RCC 7860 (cell line): ENCODE measurements around the gene GNAI2.
A peak's percentile ranks its signal among the peaks of the same experiment; 100 is the strongest.

Source experiments
- DNase-seq: peaks from one replicate; pipeline ENCODE4 v3.0.0-alpha.2; 2015; ENCODE audit warnings: low spot score
- FAIRE-seq: peaks from 2 replicates; lab custom pipeline; 2012; peaks lifted over from hg19 to GRCh38; lab: Jason Lieb, UNC

Gene GNAI2

DNA sequence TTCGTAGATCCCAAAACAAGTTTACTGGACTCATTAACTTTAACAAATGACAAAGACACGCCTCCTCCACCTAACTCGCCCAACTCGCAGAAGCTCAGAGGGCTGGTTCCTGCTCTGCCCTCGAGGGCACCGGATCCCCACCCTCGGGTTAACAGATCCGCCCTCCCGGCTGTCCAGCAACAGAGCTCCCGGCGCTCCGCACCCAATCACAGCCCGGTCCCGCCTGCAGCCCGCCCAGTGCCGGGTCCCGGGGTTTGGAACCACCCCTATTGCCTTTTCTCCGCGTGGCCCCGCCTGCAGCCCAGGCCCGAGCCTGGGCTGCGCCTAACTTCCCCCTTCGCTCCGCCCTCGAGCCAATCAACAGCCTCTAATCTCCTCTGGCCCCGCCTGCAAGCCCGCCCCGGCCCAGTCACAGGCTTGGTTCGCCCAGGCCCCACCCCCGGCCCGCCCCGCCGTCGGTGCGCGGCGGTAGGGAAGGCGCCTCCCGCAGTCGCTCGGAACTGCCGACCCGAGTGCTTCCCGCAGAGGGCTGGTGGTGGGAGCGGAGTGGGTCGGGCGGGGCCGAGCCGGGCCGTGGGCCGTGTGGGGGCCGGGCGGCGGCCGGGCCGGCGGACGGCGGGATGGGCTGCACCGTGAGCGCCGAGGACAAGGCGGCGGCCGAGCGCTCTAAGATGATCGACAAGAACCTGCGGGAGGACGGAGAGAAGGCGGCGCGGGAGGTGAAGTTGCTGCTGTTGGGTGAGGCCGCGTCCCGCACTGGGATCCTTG, at the start of gene GNAI2:
TSS of gene GNAI2 (plus strand) at position 489 of the 768 bp plus-strand sequence. CDS start at position 621, 132 bp downstream.
- FAIRE-seq, result peak; percentile 93
- DNase-seq, result peak; percentile 94

- FAIRE-seq (no peak), DNase-seq (no peak)
Observed at GRCh38 chr3:50187750-50188149, 48.3 kb upstream of the GNAI2 start.

DNA sequence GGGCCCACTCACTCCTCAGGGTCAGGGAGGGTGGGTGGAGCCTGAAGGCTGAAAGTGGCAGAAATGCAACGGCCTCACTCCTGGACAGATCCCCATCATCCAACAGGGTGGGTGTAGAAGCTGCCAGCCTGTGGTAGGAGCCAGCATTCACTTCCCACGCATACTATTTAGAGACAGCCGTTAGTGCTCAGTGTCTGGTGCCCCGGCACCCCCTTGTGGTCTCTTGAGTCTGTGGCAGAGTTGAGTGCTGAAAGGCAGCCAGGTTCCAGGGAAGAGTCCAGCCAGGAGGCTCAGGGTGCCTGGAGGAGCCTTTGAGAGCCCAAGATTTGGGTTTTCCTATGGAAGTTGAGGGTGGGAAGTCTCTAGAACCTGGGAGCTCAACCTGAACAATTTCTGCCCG, 46.7 kb upstream of the GNAI2 start:
- no peak for FAIRE-seq

DNA sequence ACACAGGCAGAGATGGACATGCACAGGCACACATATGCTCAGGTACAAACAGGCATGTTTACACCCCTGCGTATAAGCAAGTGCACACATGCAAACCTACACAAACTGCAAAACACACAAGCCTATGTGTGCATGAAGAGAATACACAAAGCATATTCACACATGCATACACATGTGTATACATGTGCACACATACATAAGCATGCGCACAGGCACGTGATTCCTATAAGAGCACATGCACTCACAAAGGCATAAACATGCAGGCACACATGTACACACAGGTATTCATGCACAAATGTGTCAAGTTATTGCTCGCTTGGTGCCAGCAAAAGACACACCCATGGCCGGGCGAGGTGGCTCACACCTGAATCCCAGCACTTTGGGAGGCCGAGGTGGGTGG, 46.0 kb upstream of the GNAI2 start:
- FAIRE-seq (no peak), DNase-seq (no peak)

More for the DNA sequence above, 46.7 kb upstream of the GNAI2 start:
- DNase-seq, result peak; percentile 71

GRCh38 chr3:50190936-50191660, 44.9 kb upstream of the GNAI2 start, which contains the start of gene GNAT1:
TSS of gene GNAT1 (plus strand) at chr3:50191610. CDS start at chr3:50191726, 116 bp downstream.
- no peak for FAIRE-seq

GRCh38 chr3:50192124-50192523, 43.9 kb upstream of the GNAI2 start:
- DNase-seq, result no peak
- no peak for FAIRE-seq

More at GRCh38 chr3:50190936-50191660, 44.9 kb upstream of the GNAI2 start, which contains the start of gene GNAT1:
- no peak for DNase-seq

DNA sequence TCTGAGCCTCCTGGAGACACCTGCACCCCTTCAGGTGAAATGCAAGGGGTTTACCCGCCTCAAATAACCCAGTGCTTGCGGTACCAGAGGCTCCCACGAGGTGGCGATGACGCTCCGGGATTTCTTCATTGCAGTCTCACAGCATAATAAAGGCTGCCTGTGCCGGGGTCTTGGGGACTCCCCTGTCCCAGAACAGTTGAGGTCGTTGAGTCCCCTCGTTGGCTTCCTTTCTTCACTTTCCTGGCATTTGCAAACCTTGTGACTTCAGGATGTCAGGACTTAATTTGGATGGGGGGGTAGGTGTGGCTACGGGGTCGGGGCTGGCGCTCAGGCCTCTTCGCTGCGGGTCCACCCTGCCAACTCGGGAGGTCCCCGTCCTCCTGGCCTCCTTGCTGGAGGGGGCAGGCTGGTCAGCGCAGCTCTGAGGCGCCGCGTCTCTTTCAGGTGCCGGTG, 43.3 kb upstream of the GNAI2 start:
- DNase-seq (peak; percentile 17), FAIRE-seq (no peak)

- FAIRE-seq, result no peak
- DNase-seq, result no peak
Observed at GRCh38 chr3:50193286-50193685, 42.7 kb upstream of the GNAI2 start.

GRCh38 chr3:50193746-50194127, 42.3 kb upstream of the GNAI2 start:
- DNase-seq, result no peak
- FAIRE-seq, result no peak

DNA sequence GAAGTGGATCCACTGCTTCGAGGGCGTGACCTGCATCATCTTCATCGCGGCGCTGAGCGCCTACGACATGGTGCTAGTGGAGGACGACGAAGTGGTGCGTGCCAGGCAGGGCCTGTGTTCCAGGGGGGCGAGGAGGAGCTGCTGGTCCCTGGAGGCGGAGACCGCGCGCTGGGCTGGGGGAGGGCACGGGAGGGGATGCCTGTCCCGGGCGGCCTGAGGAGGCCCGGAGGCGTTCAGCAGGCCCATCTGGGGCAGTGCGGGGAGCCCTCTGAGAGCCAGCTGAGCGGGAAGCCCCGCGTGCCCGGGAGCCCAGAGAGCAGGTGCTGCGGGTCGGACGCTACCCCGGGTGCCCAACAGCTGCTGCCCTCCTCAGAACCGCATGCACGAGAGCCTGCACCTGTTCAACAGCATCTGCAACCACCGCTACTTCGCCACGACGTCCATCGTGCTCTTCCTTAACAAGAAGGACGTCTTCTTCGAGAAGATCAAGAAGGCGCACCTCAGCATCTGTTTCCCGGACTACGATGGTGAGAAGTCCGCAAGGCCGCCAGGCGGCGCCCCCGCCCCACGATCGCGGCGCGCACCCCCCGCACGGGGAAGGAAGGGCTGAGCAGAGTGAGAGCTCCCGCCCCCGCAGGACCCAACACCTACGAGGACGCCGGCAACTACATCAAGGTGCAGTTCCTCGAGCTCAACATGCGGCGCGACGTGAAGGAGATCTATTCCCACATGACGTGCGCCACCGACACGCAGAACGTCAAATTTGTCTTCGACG, 41.7 kb upstream of the GNAI2 start:
- DNase-seq, result no peak
- FAIRE-seq, result no peak

DNA sequence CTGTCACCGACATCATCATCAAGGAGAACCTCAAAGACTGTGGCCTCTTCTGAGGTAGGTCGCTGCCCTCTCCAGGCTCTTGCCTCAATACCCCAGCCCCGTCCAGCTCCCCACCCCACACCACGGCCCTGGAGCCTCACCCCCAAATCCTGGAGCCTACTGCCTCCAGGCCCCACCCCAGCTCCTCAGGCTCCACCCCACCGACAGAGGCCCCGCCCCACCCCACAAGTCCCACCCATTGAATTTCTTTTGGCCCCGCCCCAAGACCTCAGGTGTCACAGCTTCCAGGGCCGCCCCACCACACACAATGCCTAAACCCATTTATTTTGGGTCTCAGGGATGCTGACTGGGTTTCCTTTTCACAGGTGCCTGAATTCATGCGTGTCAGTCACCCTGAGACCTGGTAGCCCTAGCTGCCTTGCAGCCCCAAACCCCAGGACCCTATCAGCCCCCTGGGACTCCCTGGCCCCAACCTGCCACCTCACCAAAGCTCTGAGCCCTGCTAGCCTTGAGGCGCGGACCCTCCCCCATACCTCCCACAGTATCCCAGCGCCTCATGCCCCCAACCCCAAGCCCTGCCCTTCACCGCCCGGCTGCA, 41.0 kb upstream of the GNAI2 start:
- FAIRE-seq (no peak), DNase-seq (no peak)

DNA sequence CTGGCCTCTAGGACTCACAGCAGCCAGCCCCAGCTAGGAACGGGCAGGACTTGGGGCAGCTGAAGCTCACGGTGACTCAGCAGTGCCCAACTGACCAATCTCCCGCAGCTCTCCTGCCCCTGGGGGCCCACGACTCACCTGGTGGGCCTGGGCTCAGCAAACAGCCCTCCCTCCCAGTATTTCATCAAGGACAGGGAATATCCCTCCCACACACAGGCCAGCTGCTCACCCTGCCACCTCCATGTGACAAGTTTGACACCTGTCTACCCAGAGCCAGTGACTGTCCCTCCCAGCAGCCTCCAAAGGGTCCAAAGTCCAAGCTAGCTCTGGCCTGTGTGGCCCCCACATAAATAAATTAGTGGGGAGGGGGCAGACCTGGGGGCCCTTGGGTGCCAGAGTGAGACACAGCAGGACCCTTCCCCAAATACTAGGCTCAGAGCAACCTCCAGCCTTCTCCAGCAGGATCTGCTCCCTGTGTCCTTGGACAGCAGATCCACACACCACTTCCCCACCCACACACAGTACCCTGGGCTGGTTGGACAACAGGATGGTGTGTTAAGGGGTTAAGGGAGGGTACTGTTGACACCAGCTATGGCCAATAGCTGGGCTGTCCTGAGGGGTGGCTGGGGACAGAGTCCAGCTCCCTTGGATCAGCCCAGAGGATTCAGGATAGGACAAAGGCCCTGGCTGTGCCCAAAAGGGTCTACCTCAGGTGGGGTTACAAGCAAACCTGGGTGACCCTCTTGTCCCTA, 40.3 kb upstream of the GNAI2 start:
- FAIRE-seq (no peak), DNase-seq (no peak)

DNA sequence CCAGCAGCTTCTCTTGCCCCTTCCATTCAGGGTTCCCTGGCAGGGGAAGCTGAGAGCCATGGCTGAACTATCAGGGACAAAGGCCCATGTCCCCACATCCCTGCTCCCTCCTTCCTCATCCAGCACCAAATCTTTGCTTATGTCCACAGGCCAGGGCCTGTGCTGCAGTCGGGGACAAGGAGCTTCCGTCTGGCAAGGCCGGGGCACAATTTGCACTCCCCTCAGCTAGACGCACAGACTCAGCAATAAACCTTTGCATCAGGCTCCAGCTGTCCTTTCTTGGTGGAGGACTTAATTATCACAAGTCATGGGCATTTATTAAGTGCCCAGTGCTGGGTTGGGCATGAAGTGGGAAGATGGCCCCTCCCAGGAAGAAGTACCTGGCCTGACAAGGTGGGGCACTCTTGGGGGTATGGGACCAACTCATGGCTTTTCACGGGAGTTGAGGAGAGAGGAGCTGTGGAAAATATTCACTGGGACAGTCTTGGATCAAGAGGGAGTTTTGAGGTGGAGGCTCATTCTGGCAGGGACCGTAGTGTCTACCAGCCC, 39.7 kb upstream of the GNAI2 start:
- DNase-seq, result no peak
- FAIRE-seq, result no peak

- FAIRE-seq (no peak), DNase-seq (no peak)
Observed at GRCh38 chr3:50201573-50202315, 34.3 kb upstream of the GNAI2 start.

GRCh38 chr3:50202353-50203112, 33.5 kb upstream of the GNAI2 start:
- DNase-seq (no peak), FAIRE-seq (no peak)

- DNase-seq (no peak), FAIRE-seq (no peak)
Observed at GRCh38 chr3:50203113-50203808, 32.7 kb upstream of the GNAI2 start.
